Measurements from ENCODE around the gene ARMC9. TPM values are rescaled to one million over a fixed set of nuclear protein-coding genes. Genes with fewer than 3 reads are reported as not detected.
"Not testable (repeated sequence)": the region's sequence is repeated elsewhere in the genome, so short reads cannot be mapped to it uniquely, and the experiment has no call there.

Gene ARMC9
- total and polyA plus RNA-seq, 3 donors from 2014 or later, result 35.0 to 49.7 (median 47.5) TPM

DNA sequence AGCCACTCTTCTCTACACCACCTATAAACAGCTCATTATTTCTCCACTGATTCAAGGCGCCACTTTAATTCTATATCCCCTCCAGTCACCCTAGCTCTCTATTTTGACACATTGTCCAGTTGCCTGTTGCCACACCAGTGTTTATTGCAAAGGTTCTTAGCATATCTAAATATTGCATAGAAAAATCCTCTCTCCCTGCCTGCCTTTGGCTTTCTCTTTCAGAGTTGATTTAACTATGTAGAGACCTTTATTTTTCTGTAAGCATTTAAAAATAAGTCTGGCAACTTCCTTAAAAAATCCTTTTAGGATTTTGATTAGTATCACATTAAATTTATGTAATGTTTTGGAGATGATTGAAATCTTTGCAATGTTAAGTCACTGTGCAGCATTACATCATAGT, 149.2 kb downstream of the ARMC9 start:
- WGBS, 2 donors, result 87 to 98% methylated on average over 1 of the region's 1 CpG
- TF ChIP-seq POLR2A (IDR thresholded peaks at IDR 0.05) (no peak), CTCF (IDR thresholded peaks at IDR 0.05) (no peak)
- intact Hi-C loops (cut with DNase I; ENCODE audit: low total_unique reads), result no loop called here
- no peak for DNase-seq
- no peaks in the 10 kb centered on the region for H3K27me3 ChIP-seq
- no peaks in the 10 kb centered on the region for H3K36me3 ChIP-seq (ENCODE audit: low read depth, missing control alignments)
- H3K4me3 ChIP-seq, result no peak overlapping the region
- H3K9me3 ChIP-seq, result no peaks in the 10 kb centered on the region
- no peak overlapping the region for H3K27ac ChIP-seq
- H3K4me1 ChIP-seq, result no peaks in the 10 kb centered on the region

GRCh38 chr2:231348173-231348572, 149.7 kb downstream of the ARMC9 start:
- Histone ChIP-seq H3K27me3 (no peaks in the 10 kb centered on the region), H3K27ac (no peak overlapping the region), H3K9me3 (no peaks in the 10 kb centered on the region), H3K4me1 (no peaks in the 10 kb centered on the region), H3K36me3 (ENCODE audit: low read depth, missing control alignments) (no peaks in the 10 kb centered on the region), H3K4me3 (no peak overlapping the region)
- WGBS, 2 donors, result 71 to 75% methylated on average over 2 of the region's 2 CpGs
- intact Hi-C loops (cut with DNase I; ENCODE audit: low total_unique reads), result no loop called here
- DNase-seq, result no peak
- TF ChIP-seq CTCF (IDR thresholded peaks at IDR 0.05) (no peak), POLR2A (IDR thresholded peaks at IDR 0.05) (no peak)

DNA sequence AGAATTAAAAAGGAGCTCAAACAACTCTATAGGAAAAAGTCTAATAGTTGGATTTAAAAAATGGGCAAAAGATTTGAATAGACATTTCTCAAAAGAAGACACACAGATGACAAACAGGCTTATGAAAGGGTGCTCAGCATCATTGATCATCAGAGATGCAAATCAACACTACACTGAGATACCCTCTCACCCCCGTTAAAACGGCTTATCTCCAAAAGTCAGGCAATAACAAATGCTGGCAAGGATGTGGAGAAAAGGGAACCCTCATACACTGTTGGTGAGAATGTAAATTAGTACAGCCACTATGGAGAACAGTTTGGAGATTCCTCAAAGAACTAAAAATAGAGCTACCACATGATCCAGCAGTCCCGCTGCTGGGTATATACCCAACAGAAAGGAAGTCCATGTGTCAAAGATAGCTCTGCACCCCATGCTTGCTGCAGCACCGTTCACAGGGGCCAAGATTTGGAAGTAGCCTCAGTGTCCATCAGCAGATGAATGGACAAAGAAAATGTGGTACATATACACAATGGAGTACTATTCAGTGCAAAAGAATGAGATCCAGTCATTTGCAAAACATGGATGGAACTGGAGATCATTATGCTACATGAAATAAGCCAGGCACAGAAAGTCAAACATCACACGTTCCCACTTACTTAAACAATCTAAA, 150.4 kb downstream of the ARMC9 start:
- WGBS, 2 donors, result 82% methylated on average over 5 of the region's 5 CpGs
- intact Hi-C loops (cut with DNase I; ENCODE audit: low total_unique reads), result no loop called here

GRCh38 chr2:231349374-231349735, 150.9 kb downstream of the ARMC9 start:
- H3K36me3 ChIP-seq (ENCODE audit: low read depth, missing control alignments); DNase-seq; H3K9me3 ChIP-seq; H3K4me1 ChIP-seq; intact Hi-C loops (cut with DNase I; ENCODE audit: low total_unique reads); H3K27ac ChIP-seq; H3K4me3 ChIP-seq; H3K27me3 ChIP-seq: not testable (repeated sequence)
- 94 to 97% methylated on average over 10 of the region's 10 CpGs for WGBS, 2 donors

More for the DNA sequence above, 150.4 kb downstream of the ARMC9 start:
- Histone ChIP-seq H3K36me3 (ENCODE audit: low read depth, missing control alignments) (no peaks in the 10 kb centered on the region), H3K4me3 (no peak overlapping the region), H3K27ac (no peak overlapping the region), H3K27me3 (no peaks in the 10 kb centered on the region), H3K4me1 (no peaks in the 10 kb centered on the region), H3K9me3 (no peaks in the 10 kb centered on the region)
- DNase-seq, result no peak
- TF ChIP-seq POLR2A (IDR thresholded peaks at IDR 0.05) (no peak), CTCF (IDR thresholded peaks at IDR 0.05) (no peak)

DNA sequence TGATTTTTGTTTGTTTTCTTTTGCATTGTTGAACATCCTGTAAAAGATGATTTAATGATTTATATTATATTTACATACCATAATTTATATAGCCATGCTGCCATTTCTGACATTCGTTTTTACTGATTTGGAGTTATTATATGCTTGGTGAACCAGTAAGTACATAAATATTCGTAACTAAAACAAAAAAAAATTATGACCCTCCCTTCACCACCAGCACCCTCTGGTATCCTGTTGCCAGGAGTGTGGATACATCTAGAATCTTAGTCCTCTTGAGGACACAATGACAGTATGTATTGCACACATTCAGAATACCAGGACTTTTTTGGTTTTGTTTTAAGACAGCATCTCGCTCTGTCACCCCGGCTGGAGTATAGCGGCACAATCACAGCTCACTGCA, 153.2 kb downstream of the ARMC9 start:
- DNase-seq, result no peak
- Histone ChIP-seq H3K27me3 (no peaks in the 10 kb centered on the region), H3K27ac (no peak overlapping the region), H3K9me3 (no peaks in the 10 kb centered on the region), H3K36me3 (ENCODE audit: low read depth, missing control alignments) (no peaks in the 10 kb centered on the region), H3K4me3 (no peak overlapping the region), H3K4me1 (no peaks in the 10 kb centered on the region)
- intact Hi-C loops (cut with DNase I; ENCODE audit: low total_unique reads), result no loop called here
- 90 to 92% methylated on average over 5 of the region's 5 CpGs for WGBS, 2 donors
- no peak for TF ChIP-seq POLR2A (IDR thresholded peaks at IDR 0.05)
- TF ChIP-seq CTCF (IDR thresholded peaks at IDR 0.05), result no peak

Measured in testis (tissue), 3 donors.